HG02610 (cell line): ENCODE measurements around the gene MTMR10.

Source experiments
- ATAC-seq: cut with Tn5 transposase; IDR thresholded peaks from one replicate; pipeline ENCODE4 v1.9.1; 2021; ENCODE audit warnings: mild to moderate bottlenecking, moderate library complexity; ENCODE audit not compliant: unreplicated experiment

Gene MTMR10

DNA sequence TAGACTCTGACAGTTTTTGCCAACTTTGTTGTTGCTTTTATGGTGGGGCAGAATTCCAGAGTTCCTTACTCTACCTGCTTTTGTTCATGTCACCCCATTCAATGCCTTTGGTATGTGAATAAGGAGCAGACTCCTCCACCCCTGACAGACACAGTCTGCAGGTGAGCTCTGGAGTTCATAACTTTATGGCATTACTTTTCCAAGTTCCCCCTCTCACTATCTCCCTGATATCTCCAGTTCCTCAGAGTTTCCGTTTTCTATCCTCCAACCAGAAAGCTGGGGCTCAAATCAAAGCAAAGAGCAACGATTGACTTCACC lies 23.1 kb upstream of the MTMR10 start:
- ATAC-seq: no peak

GRCh38 chr15:31013863-31014607 lies 22.6 kb upstream of the MTMR10 start:
- ATAC-seq: peak; percentile 77

- no peak for ATAC-seq
Measured at GRCh38 chr15:31012455-31012854, 21.0 kb upstream of the MTMR10 start.

DNA sequence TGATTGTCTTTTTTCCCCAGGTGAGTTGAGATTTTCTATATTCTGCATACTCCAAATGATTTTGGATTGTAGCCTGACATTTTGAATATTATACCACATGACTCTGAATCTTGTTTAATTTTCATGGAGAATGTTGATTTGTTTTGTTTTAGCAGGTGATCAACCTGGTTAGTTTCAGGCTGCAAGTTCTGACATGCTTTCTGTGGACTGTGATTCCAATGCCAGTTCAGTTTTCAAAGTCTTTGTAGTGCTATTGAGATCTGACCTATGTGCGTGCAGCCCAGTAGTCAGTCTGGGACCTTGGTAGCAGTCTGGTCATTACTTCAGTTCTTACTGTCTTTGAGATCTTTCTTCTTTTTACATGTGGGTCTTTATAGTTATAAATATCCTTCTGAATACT lies 18.6 kb upstream of the MTMR10 start:
- no peak for ATAC-seq

- ATAC-seq: no peak
Measured at GRCh38 chr15:31005660-31006059, 14.2 kb upstream of the MTMR10 start.

DNA sequence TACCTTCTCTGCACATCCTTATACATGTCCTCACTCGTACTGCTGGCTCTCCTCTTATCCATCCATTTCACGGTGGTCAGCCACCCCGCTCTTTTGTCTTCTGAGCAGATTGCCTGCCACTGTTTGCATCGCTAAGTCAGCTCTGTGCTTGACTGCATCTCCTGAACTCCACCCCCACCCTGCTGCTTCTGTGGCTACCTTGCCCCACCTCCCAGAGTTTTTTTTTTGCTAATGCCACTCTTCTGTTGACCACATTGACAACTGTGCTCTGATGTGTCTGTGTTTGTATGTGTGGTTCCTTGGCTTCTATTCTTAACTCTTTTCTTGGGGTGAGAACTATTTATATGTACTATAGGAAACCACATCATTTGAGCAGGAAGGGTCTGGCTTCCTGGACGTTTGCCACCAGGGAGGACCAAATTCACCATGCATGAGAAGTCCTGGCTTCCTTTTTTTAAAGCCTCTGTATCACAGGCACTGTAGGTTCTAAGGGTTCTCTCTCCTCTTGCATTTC lies 12.8 kb upstream of the MTMR10 start:
- ATAC-seq: peak; percentile 87

DNA sequence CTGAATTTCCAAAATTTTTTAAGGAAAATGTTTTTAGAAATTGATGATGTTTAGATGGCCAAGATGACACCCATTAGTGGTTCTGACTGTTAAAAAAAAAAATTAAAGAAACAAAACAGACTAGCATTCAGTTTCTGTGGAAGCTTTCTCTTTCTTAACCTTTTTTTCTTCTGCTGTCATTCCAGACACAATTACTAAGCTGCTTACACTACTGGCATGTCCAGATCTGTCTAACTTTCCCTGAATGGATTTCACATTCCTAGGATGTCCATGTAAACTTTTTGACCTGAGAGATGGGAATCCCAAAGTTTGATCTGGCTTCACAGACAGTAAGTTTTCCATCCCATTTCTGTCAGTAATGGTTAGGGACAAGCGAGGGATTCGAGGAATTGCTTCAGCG lies 10.3 kb upstream of the MTMR10 start:
- no peak for ATAC-seq

GRCh38 chr15:30999729-31000128 lies 8.3 kb upstream of the MTMR10 start:
- no peak for ATAC-seq

- no peak for ATAC-seq
Measured at GRCh38 chr15:30997270-30997669, 5.8 kb upstream of the MTMR10 start.

- no peak for ATAC-seq
Measured at GRCh38 chr15:30992249-30992864, 929 bp upstream of the MTMR10 start.

- ATAC-seq: no peak
Measured at GRCh38 chr15:30990446-30991254, 778 bp downstream of the MTMR10 start.

GRCh38 chr15:30990036-30990435 lies 1.4 kb downstream of the MTMR10 start:
- no peak for ATAC-seq

DNA sequence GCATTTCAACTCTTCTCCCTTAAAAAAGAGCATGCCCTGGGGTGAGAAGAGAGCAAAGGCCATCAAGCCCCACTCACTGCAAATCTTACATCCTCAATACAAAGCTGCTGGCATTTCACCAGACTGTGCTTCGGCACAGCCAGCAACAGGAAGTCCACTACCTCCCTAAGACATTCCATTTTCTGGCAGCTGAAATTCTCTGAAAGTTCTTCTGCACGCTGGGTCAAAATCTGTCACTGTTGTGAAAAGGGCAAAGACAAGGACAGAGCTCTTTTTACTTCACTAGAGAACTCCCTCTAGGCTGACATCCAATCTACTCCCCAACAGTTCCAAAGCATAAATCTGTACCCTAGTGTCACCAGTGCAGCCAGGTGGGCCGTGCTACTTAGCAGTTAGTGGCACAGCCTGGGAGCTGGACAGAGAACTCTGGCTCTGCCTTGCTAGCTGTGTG lies 6.3 kb downstream of the MTMR10 start:
- no peak for ATAC-seq

DNA sequence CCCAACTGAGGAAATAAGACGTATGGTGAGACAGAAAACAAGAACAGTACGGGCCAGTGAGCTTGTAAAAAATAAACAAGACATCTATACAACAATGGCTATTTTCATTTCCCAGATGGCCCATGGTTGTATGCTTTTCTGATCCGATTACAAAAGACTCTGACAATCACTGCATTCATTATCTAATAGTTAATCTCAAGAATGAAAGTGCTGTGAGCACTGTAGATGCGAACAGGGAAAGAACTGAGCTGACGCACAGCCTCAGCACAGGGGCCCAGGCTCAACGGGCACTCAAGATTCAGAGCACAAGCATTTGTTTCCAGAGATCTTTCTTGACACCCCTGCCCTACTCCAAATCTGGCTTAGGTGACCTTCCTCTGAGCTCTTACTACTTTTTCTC lies 6.9 kb downstream of the MTMR10 start:
- ATAC-seq: no peak

DNA sequence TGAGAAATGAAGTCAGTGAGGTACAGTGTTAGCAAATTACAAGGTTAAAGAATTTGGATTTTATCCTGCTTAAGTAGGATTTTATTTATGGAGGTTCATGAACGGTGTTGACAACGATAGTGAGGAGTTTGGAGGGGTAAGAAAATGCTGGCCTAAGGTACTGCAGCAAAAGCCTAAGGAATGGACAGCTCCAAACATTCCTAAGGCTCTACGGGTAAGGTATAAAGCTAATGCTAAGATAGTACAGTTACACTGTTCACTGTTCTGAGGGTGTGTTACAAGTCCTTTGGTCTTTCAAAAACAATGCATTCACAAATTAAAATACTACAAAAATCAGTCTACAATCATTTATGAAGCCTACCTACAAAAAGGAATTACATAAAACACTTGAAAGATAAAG lies 7.3 kb downstream of the MTMR10 start:
- no peak for ATAC-seq

- ATAC-seq: no peak
Measured at GRCh38 chr15:30979457-30979856, 12.0 kb downstream of the MTMR10 start.

DNA sequence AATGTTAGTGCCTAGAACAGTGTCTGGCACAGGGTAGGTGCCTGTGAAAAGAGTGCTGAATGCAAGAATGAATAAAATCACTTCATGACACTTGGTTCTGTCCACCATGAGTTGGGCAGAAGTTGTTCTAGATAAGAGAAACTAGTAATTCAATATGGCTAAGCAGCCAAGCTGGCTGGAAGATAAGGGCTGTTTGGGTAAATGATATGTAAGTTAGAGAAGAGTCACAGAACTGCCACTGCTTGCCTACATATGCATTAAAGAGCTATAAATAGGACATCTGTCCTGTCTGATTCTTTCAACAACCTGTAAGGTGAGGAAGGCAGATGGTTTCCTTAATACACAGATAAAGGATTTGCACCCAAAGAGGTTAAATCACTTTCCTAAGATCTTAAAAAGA lies 13.1 kb downstream of the MTMR10 start:
- ATAC-seq: no peak

DNA sequence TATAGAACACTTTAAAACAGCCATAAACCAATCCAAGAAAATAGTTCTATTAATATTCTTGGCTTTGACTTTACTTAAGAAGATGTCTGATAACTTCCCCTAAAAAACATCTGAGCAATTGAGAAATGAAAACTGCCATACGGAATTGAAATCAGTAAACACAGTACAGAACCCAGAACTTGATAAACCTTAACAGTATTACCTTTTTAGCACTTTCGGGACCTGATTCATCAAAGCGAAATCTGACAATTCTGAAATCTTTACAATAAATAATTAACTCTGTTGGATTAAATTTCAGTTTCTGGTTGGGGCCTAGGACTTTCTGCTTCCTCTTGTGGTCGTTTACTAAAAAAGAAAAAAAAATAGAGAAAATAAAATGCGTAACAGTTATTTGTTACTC lies 17.3 kb downstream of the MTMR10 start:
- no peak for ATAC-seq

DNA sequence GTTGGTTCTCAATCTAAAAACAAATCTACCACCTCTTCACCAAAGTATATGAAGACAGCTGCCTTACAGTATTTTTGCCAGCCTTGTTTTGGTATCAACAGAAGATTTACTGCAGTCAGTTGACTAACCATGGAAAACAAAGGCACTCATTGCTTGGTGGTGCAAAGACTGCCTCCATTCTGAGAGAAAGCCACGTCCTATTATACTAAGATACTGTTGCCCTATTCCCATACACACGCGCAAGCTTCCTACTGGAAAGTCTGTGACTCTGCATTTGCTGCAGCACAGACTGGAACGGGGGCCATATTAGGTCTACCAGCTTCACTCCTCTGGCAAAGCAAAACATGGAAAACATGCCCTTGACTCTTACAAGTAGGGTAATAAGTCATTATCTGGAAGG lies 18.0 kb downstream of the MTMR10 start:
- ATAC-seq: no peak

DNA sequence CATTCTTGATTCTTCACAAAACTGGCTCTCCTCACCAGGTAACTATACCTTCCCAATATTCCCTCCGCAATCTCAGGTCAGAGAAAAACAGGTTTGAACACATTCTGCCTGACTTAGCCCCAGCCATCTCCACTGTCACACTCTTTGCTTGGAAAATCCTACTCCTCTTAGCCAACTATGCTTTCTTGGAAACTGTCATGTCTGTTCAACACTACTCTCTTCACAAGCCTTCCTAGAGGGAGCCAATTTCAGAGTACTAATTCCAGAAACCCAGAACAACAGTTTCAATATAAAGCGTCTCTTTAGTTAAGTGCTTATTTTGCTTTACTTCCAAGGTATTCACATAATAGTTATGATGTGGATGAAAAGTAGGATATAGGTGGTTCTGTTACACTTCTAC lies 21.7 kb downstream of the MTMR10 start:
- ATAC-seq: no peak

- ATAC-seq: no peak
Measured at GRCh38 chr15:30963681-30964080, 27.7 kb downstream of the MTMR10 start.

- no peak for ATAC-seq
Measured at GRCh38 chr15:30962659-30963058, 28.8 kb downstream of the MTMR10 start.
